K562 (cell line): ENCODE results near the gene PCDHGA12.
A peak's percentile ranks its signal among the peaks of the same experiment; 100 is the strongest.

ENCODE experiments used
- CREM ChIP-seq: IDR thresholded peaks from 2 replicates; pipeline ENCODE4 v1.6.1; 2014; ENCODE audit warnings: antibody characterized with exemption, low read depth
- CTCF ChIP-seq, 3 experiments: IDR thresholded peaks in 2 of 3; conservative IDR thresholded peaks in 1 of 3; 2 replicates each; pipeline ENCODE4 v1.5.1; 2011 to 2012; ENCODE audit warnings: low read length in 3 of 3, mild to moderate bottlenecking in 3 of 3, control low read depth in 2 of 3, improper control_type of control experiment in 1 of 3, inconsistent platforms in 1 of 3, low read depth in 1 of 3, mixed read lengths in 1 of 3, moderate library complexity in 1 of 3; ENCODE audit not compliant: insufficient read depth in 2 of 3
- ETV5 ChIP-seq: sonication (generic); formaldehyde crosslinking; IDR thresholded peaks from 2 replicates; pipeline ENCODE4 v1.4.0; 2020; ENCODE audit warnings: low read depth, mild to moderate bottlenecking, missing genetic modification reagents
- GATA2 ChIP-seq: sonication (generic); formaldehyde crosslinking; IDR thresholded peaks from 2 replicates; pipeline ENCODE4 v1.4.0; 2020; ENCODE audit warnings: mild to moderate bottlenecking, missing genetic modification reagents
- KLF1 ChIP-seq: fragments of 450-650 bp; IDR thresholded peaks from 2 replicates; pipeline ENCODE4 v1.6.1; 2016; ENCODE audit warnings: missing genetic modification characterization, missing compliant biosample characterization
- KLF10 ChIP-seq: fragments of 250-450 bp; sonication (Bioruptor Pico); IDR thresholded peaks from 2 replicates; pipeline ENCODE4 v1.6.1; 2021; ENCODE audit warnings: matching md5 sums
- MCM7 ChIP-seq, 2 experiments: fragments of 450-650 bp; IDR thresholded peaks; 2 replicates each; pipeline ENCODE4 v1.6.1; 2016 to 2018
- PRPF4 ChIP-seq: fragments of 200-400 bp; formaldehyde crosslinking; IDR thresholded peaks from one replicate; pipeline ENCODE4 v1.6.1; 2017; ENCODE audit warnings: low read length, low read depth, mild to moderate bottlenecking; ENCODE audit not compliant: insufficient read depth, poor library complexity, severe bottlenecking
- RFX5 ChIP-seq: IDR thresholded peaks from 2 replicates; pipeline ENCODE4 v1.6.1; 2011; ENCODE audit warnings: low read depth, mild to moderate bottlenecking, improper control_type of control experiment, low read length
- ZNF224 ChIP-seq: sonication (generic); formaldehyde crosslinking; IDR thresholded peaks from 2 replicates; pipeline ENCODE4 v1.8.0; 2022; ENCODE audit warnings: mild to moderate bottlenecking, missing genetic modification reagents
- ZNF232 ChIP-seq: sonication (generic); formaldehyde crosslinking; IDR thresholded peaks from 2 replicates; pipeline ENCODE4 v1.8.0; 2022; ENCODE audit warnings: mild to moderate bottlenecking, missing genetic modification reagents
- TF ChIP-seq, protein P1 (sequence below): fragments of 250-450 bp; sonication (Bioruptor Pico); IDR thresholded peaks from 2 replicates; pipeline ENCODE4 v1.8.0; 2022; ENCODE audit warnings: moderate library complexity, mild to moderate bottlenecking, inconsistent platforms

DNA sequence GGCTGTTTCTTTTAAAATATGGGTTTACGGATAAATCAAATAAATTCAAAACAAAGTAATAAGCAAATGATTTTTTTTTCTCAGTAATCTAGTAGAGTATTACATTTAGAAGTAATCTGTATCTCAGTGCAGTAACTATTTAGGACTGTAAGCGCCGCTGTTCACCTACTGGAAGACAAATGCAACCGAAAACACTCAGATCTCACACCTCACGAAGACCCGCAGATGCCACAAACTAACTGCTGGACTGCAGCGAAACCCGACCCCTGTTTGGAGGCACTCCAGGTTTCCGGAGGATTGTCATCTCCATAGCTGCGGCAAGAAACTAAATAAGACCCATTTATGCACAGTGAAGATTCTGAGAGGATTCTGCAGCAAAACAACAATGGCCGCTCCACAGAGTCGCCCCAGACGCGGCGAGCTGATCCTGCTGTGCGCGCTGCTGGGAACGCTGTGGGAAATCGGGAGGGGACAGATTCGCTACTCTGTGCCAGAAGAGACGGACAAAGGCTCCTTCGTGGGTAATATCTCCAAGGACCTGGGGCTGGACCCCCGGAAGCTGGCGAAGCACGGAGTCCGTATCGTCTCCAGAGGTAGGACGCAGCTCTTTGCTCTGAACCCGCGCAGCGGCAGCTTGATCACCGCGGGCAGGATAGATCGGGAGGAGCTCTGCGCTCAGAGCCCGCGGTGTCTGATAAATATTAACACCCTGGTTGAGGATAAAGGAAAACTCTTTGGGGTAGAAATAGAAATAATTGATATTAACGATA is 37.7 kb upstream of the PCDHGA12 start, which contains the start of gene PCDHGA8:
- TF ChIP-seq PRPF4 = no peak
- no peak for TF ChIP-seq GATA2 (CRISPR knock-in tag)
- TF ChIP-seq, protein P1, sequence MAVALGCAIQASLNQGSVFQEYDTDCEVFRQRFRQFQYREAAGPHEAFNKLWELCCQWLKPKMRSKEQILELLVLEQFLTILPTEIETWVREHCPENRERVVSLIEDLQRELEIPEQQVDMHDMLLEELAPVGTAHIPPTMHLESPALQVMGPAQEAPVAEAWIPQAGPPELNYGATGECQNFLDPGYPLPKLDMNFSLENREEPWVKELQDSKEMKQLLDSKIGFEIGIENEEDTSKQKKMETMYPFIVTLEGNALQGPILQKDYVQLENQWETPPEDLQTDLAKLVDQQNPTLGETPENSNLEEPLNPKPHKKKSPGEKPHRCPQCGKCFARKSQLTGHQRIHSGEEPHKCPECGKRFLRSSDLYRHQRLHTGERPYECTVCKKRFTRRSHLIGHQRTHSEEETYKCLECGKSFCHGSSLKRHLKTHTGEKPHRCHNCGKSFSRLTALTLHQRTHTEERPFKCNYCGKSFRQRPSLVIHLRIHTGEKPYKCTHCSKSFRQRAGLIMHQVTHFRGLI (CRISPR knock-in tag) = no peak
- peak; percentile 43 to 51 (median 50); a peak in 5 of 6 replicates for TF ChIP-seq CTCF (IDR thresholded peaks at IDR 0.05 in 2 of 3, conservative IDR thresholded peaks at IDR 0.05 in 1 of 3; ENCODE audit: insufficient read depth in 2 of 3, low read depth in 1 of 3, low read length in 3 of 3)
- TF ChIP-seq KLF10 (CRISPR knock-in tag) = no peak
- TF ChIP-seq CREM = no peak
- no peak for TF ChIP-seq MCM7 (IDR thresholded peaks at IDR 0.05)
- TF ChIP-seq ZNF224 = no peak
- TF ChIP-seq ETV5 (CRISPR knock-in tag) = no peak
- TF ChIP-seq RFX5 = no peak
- no peak for TF ChIP-seq ZNF232
- TF ChIP-seq KLF1 = no peak
